HFFc6 (cell line): Measurements from ENCODE around the gene PUS1. TPM values are rescaled to one million over a fixed set of nuclear protein-coding genes. Genes with fewer than 3 reads are reported as not detected.

Source experiments
- DNase-seq: peaks from one replicate; pipeline ENCODE4 v3.0.0-alpha.2; 2018
- H3K27ac Mint-ChIP-seq: 2 replicates; pipeline ENCODE4 v1.8.0; 2020; ENCODE audit warnings: mild to moderate bottlenecking, mixed read lengths
- H3K27me3 Mint-ChIP-seq: 2 replicates; pipeline ENCODE4 v1.8.0; 2021; ENCODE audit warnings: mild to moderate bottlenecking, moderate library complexity, mixed read lengths; ENCODE audit not compliant: insufficient read depth
- H3K36me3 Mint-ChIP-seq: 2 replicates; pipeline ENCODE4 v1.8.0; 2021; ENCODE audit warnings: low read depth, mixed read lengths
- H3K4me1 Mint-ChIP-seq: 2 replicates; pipeline ENCODE4 v1.8.0; 2020; ENCODE audit warnings: low read depth, mixed read lengths
- H3K4me3 Mint-ChIP-seq: 2 replicates; pipeline ENCODE4 v1.8.0; 2020; ENCODE audit warnings: mild to moderate bottlenecking, moderate library complexity, mixed read lengths
- H3K9me3 Mint-ChIP-seq: 2 replicates; pipeline ENCODE4 v1.8.0; 2020; ENCODE audit warnings: mild to moderate bottlenecking, mixed read lengths
- total RNA-seq, 6 experiments: library from RNA; stranded (reverse); fragmentation: NEBNext Ultra II Directional; extraction: Animal tissue kit (Norgen Biotek cat#: 25700); gene quantifications; 2 replicates in 1 of 6; 3 replicates in 5 of 6; pipeline ENCODE4 v1.2.3, GENCODE V29; 2021
- TF ChIP-seq, protein P1 (sequence below): fragments of 200-600 bp; sonication (generic); IDR thresholded peaks from 2 replicates; pipeline ENCODE4 v1.5.0; 2021; ENCODE audit warnings: antibody characterized with exemption, mild to moderate bottlenecking

Gene PUS1
- total RNA-seq, 6 experiments from 2014 or later: 26.2 to 37.7 (median 29.8) TPM

- H3K27me3 Mint-ChIP-seq: no peaks in the 10 kb centered on the region
- peaks cover 17% of the 10 kb centered on the region for H3K36me3 Mint-ChIP-seq
- no peaks in the 10 kb centered on the region for H3K9me3 Mint-ChIP-seq
- TF ChIP-seq, protein P1, sequence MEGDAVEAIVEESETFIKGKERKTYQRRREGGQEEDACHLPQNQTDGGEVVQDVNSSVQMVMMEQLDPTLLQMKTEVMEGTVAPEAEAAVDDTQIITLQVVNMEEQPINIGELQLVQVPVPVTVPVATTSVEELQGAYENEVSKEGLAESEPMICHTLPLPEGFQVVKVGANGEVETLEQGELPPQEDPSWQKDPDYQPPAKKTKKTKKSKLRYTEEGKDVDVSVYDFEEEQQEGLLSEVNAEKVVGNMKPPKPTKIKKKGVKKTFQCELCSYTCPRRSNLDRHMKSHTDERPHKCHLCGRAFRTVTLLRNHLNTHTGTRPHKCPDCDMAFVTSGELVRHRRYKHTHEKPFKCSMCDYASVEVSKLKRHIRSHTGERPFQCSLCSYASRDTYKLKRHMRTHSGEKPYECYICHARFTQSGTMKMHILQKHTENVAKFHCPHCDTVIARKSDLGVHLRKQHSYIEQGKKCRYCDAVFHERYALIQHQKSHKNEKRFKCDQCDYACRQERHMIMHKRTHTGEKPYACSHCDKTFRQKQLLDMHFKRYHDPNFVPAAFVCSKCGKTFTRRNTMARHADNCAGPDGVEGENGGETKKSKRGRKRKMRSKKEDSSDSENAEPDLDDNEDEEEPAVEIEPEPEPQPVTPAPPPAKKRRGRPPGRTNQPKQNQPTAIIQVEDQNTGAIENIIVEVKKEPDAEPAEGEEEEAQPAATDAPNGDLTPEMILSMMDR: no peak
- DNase-seq: no peak
- no peak overlapping the region for H3K27ac Mint-ChIP-seq
- H3K4me1 Mint-ChIP-seq: peaks cover 46% of the 10 kb centered on the region
- no peak overlapping the region for H3K4me3 Mint-ChIP-seq
Measured at GRCh38 chr12:131962069-131962468, 33.0 kb downstream of the PUS1 start.

DNA sequence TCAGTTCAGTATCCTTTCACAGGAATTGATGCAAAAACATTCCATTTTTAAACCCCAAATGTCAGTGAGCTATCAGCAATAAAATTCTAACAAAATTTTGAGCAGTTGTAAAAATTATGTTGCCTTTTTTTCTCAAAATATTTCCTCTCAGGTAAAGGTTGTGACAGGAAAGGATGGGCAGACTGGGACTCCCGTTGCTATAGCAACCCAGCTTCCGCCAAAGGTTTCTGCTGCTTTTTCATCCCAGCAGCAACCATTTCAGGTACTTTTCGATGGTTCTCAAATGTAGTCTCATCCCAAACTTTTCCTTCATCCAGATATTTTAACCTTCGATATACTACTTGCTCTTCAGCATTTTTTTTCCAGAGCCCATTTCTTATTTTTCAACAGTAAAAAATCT, 34.3 kb downstream of the PUS1 start:
- DNase-seq: no peak
- H3K9me3 Mint-ChIP-seq: no peaks in the 10 kb centered on the region
- TF ChIP-seq, protein P1: no peak
- H3K4me3 Mint-ChIP-seq: no peak overlapping the region
- H3K36me3 Mint-ChIP-seq: peaks cover 24% of the 10 kb centered on the region
- peaks cover 46% of the 10 kb centered on the region for H3K4me1 Mint-ChIP-seq
- no peaks in the 10 kb centered on the region; the same call in 1 of the 2 replicates for H3K27me3 Mint-ChIP-seq
- no peak overlapping the region for H3K27ac Mint-ChIP-seq

GRCh38 chr12:131965073-131965472, 36.0 kb downstream of the PUS1 start:
- Mint-ChIP-seq H3K27ac (peak overlapping the region; percentile 66), H3K36me3 (peaks cover 26% of the 10 kb centered on the region), H3K4me3 (peak overlapping the region; percentile 17), H3K4me1 (peaks cover 44% of the 10 kb centered on the region), H3K27me3 (no peaks in the 10 kb centered on the region; the same call in 1 of the 2 replicates), H3K9me3 (no peaks in the 10 kb centered on the region)
- TF ChIP-seq, protein P1: no peak
- peak; percentile 16 for DNase-seq

- TF ChIP-seq, protein P1: no peak
- Mint-ChIP-seq H3K27ac (no peak overlapping the region), H3K36me3 (peaks cover 9% of the 10 kb centered on the region; the same call in 1 of the 2 replicates), H3K4me3 (no peak overlapping the region), H3K9me3 (no peaks in the 10 kb centered on the region), H3K27me3 (no peaks in the 10 kb centered on the region; the same call in 1 of the 2 replicates), H3K4me1 (peaks cover 17% of the 10 kb centered on the region)
- no peak for DNase-seq
Measured at GRCh38 chr12:131971226-131971625, 42.1 kb downstream of the PUS1 start.

GRCh38 chr12:131975228-131975627, 46.2 kb downstream of the PUS1 start:
- TF ChIP-seq, protein P1: no peak
- H3K36me3 Mint-ChIP-seq: no peaks in the 10 kb centered on the region; the same call in 1 of the 2 replicates
- no peak for DNase-seq
- peaks cover 11% of the 10 kb centered on the region for H3K4me1 Mint-ChIP-seq
- no peak overlapping the region for H3K4me3 Mint-ChIP-seq
- H3K27ac Mint-ChIP-seq: no peak overlapping the region
- no peaks in the 10 kb centered on the region for H3K27me3 Mint-ChIP-seq
- H3K9me3 Mint-ChIP-seq: no peaks in the 10 kb centered on the region

- H3K27ac Mint-ChIP-seq: no peak overlapping the region
- H3K4me1 Mint-ChIP-seq: peaks cover 13% of the 10 kb centered on the region
- no peak overlapping the region for H3K4me3 Mint-ChIP-seq
- DNase-seq: no peak
- TF ChIP-seq, protein P1: no peak
- peaks cover 4% of the 10 kb centered on the region; the same call in 1 of the 2 replicates for H3K36me3 Mint-ChIP-seq
- peaks cover 2% of the 10 kb centered on the region; the same call in 1 of the 2 replicates for H3K27me3 Mint-ChIP-seq
- H3K9me3 Mint-ChIP-seq: no peaks in the 10 kb centered on the region
Measured at GRCh38 chr12:131979606-131980005, 50.5 kb downstream of the PUS1 start.
